GM04503 (cell line): ENCODE results near the gene NAE1.

Experiments used
- DNase-seq: peaks from one replicate; pipeline ENCODE4 v3.0.0-alpha.2; 2012; ENCODE audit warnings: low read depth

The NAE1 gene

GRCh38 chr16:66850115-66850815, 19.5 kb upstream of the NAE1 start:
- DNase-seq: no peak

GRCh38 chr16:66849549-66849948, 18.8 kb upstream of the NAE1 start:
- DNase-seq: no peak

GRCh38 chr16:66849021-66849420, 18.2 kb upstream of the NAE1 start:
- DNase-seq: no peak

GRCh38 chr16:66848172-66848571, 17.4 kb upstream of the NAE1 start:
- DNase-seq: no peak

- DNase-seq: no peak
Measured at GRCh38 chr16:66847533-66848067, 16.8 kb upstream of the NAE1 start.

- DNase-seq: no peak
Measured at GRCh38 chr16:66846831-66847230, 16.1 kb upstream of the NAE1 start.

GRCh38 chr16:66846266-66846665, 15.5 kb upstream of the NAE1 start:
- no peak for DNase-seq

GRCh38 chr16:66845791-66846221, 15.0 kb upstream of the NAE1 start:
- DNase-seq: no peak

GRCh38 chr16:66845080-66845410, 14.3 kb upstream of the NAE1 start:
- no peak for DNase-seq

- DNase-seq: no peak
Measured at GRCh38 chr16:66844342-66845079, 13.7 kb upstream of the NAE1 start, which contains the start of gene CA7. CA7 (plus strand) TSS chr16:66844414; CDS start chr16:66844488, 74 bp downstream.

- no peak for DNase-seq
Measured at GRCh38 chr16:66844009-66844341, 13.2 kb upstream of the NAE1 start.

GRCh38 chr16:66843191-66843590, 12.4 kb upstream of the NAE1 start:
- DNase-seq: no peak

GRCh38 chr16:66842765-66843164, 12.0 kb upstream of the NAE1 start:
- DNase-seq: no peak

GRCh38 chr16:66841366-66841765, 10.6 kb upstream of the NAE1 start:
- DNase-seq: no peak

- no peak for DNase-seq
Measured at GRCh38 chr16:66840883-66841282, 10.1 kb upstream of the NAE1 start.

GRCh38 chr16:66834746-66835145, 4.0 kb upstream of the NAE1 start:
- DNase-seq: no peak

- DNase-seq: no peak
Measured at GRCh38 chr16:66832661-66833305, 2.0 kb upstream of the NAE1 start.

GRCh38 chr16:66832190-66832589, 1.4 kb upstream of the NAE1 start:
- DNase-seq: no peak

GRCh38 chr16:66824006-66824405, 6.8 kb downstream of the NAE1 start:
- DNase-seq: no peak

- no peak for DNase-seq
Measured at GRCh38 chr16:66814734-66815133, 16.0 kb downstream of the NAE1 start.

GRCh38 chr16:66811043-66811442, 19.7 kb downstream of the NAE1 start:
- DNase-seq: no peak

GRCh38 chr16:66810391-66810790, 20.4 kb downstream of the NAE1 start:
- DNase-seq: no peak

GRCh38 chr16:66809765-66810164, 21.0 kb downstream of the NAE1 start:
- no peak for DNase-seq
